Endothelial cell of umbilical vein (primary cell): ENCODE data around the gene MDN1.

Experiments used
- JUN ChIP-seq: IDR thresholded peaks from 2 replicates; pipeline ENCODE4 v1.6.1; 2011; ENCODE audit warnings: borderline replicate concordance, low read depth; ENCODE audit not compliant: insufficient read length, insufficient read depth
- MAX ChIP-seq: IDR thresholded peaks from 2 replicates; pipeline ENCODE4 v1.6.1; 2011; ENCODE audit not compliant: insufficient read depth, insufficient read length
- MYC ChIP-seq: IDR thresholded peaks from one replicate; pipeline ENCODE4 v1.6.1; 2011; ENCODE audit warnings: mild to moderate bottlenecking, low read depth, low read length
- POLR2A ChIP-seq: IDR thresholded peaks from 2 replicates; pipeline ENCODE4 v1.6.1; 2012; ENCODE audit warnings: low read depth, mild to moderate bottlenecking, control low read depth, low read length
- TF ChIP-seq, protein P1 (sequence below), 2 donors: IDR thresholded peaks; 1 replicate in 1 of 2; 2 replicates in 1 of 2; pipeline ENCODE4 v1.5.1; 2011; ENCODE audit warnings: low read length in 2 of 2, mild to moderate bottlenecking in 2 of 2, moderate library complexity in 2 of 2, control low read depth in 1 of 2, inconsistent platforms in 1 of 2, low read depth in 1 of 2; ENCODE audit not compliant: insufficient read depth in 1 of 2; ENCODE audit errors: extremely low read depth in 1 of 2

DNA sequence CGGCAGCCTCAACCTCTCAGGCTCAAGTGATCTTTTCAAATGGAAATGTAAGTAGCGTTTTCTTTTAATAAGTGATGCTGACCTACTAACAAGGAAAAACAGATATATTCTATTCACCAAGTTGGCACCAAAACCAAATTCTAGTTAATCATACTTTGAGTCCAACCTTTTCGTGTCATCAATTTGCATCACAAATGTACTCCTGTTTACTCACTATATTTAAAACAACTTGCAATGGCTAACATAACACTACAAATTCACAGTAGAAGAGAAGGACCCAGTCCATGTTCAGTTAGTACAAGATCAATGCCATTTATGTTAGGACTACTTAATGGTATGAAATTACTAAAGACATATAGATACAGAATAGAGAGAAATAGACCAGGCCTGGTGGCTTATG, 50.0 kb downstream of the MDN1 start:
- no peak for TF ChIP-seq MAX
- TF ChIP-seq MYC: no peak
- TF ChIP-seq, protein P1, sequence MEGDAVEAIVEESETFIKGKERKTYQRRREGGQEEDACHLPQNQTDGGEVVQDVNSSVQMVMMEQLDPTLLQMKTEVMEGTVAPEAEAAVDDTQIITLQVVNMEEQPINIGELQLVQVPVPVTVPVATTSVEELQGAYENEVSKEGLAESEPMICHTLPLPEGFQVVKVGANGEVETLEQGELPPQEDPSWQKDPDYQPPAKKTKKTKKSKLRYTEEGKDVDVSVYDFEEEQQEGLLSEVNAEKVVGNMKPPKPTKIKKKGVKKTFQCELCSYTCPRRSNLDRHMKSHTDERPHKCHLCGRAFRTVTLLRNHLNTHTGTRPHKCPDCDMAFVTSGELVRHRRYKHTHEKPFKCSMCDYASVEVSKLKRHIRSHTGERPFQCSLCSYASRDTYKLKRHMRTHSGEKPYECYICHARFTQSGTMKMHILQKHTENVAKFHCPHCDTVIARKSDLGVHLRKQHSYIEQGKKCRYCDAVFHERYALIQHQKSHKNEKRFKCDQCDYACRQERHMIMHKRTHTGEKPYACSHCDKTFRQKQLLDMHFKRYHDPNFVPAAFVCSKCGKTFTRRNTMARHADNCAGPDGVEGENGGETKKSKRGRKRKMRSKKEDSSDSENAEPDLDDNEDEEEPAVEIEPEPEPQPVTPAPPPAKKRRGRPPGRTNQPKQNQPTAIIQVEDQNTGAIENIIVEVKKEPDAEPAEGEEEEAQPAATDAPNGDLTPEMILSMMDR (IDR thresholded peaks at IDR 0.05; ENCODE audit: extremely low read depth in 1 of 2, insufficient read depth in 1 of 2, low read depth in 1 of 2, low read length in 2 of 2): no peak
- TF ChIP-seq POLR2A: no peak
- TF ChIP-seq JUN: no peak
